ENCODE results near the gene DYNC1I2.
"Not testable (repeated sequence)": the region's sequence is repeated elsewhere in the genome, so short reads cannot be mapped to it uniquely, and the experiment has no call there.

Gene DYNC1I2

DNA sequence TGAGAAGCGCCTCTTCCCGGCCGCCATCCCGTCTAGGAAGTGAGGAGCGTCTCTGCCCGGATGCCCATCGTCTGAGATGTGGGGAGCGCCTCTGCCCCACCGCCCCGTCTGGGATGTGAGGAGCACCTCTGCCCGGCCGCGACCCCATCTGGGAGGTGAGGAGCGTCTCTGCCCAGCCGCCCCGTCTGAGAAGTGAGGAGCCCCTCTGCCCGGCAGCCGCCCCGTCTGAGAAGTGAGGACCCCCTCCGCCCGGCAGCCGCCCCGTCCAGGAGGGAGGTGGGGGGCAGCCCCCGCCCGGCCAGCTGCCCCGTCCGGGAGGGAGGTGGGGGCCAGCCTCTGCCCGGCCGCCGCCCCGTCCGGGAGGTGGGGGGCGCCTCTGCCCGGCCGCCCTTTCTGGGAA lies 87.3 kb downstream of the DYNC1I2 start:
- not testable (repeated sequence) for DNase-seq (ENCODE audit: low read depth, low spot score)

DNA sequence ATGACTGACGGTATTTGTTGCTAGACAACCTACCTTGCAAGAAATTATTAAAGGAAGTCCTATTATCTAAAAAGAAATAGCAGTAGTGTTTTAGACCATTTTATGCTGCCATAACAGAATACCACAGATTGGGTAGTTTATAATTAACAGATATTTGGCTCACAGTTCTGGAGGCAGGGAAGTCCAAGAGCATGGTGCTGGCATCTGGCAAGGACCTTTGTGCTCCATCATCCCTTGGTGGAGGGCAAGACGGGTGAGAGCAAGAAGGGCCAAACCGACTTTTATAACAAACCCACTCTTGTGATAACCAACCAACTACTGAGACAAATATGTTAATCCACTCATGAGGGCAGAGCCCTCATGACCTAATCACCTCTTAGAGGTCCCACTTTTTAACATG lies 91.2 kb downstream of the DYNC1I2 start:
- no peak for DNase-seq (ENCODE audit: low read depth, low spot score)

DNA sequence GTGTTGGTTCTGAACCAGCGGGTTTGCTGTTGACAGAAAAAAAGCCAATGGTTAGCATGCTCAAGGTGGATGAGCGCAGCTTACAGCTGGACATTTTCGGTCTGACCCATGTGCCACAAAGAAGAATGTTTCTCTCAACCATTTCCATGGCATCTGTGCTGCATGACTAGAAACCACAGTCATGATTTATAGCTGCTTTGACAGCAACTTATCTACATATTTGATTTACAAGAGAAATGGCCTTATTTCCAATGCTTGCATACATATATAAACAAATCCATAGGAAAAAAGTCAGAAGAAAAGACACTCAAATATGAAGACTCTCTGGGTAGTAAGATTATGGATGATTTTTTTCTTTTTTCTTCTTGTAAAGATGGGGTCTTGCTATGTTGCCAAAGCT lies 98.2 kb downstream of the DYNC1I2 start:
- DNase-seq (ENCODE audit: low read depth, low spot score): no peak

DNA sequence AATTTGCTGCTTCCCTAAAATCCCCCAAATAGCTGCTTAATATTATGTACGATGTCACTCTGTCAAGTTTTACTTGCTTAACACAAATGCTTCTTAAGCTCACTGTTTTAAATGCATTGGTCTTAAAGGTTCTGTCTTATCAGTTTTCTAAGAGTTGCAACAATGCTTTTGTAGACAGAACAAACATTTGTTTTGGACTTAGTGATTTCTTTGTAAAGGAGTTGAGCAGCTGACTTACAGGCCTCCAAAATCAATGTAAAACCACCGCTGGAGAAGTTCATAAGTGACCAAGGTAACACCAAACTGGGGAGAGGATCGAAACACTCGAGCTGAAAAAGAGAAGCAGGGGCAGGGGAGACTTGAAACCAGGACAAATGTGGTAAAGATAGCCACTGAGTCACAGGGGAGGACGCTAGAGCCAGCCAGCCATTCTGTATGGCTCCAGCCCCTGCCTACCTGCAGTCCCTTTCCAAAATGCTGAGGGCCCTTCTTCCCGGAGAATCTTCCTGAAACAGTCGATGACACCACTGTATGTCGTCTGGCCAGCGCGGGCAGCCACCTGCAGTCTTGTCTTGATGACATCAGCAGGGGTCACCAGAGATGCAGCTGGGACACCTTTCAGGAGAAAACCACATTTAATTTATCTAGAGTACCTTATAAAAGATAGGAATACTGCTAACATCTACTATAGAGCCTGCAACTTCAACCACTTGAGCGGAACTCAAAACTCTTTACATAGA lies 100.2 kb downstream of the DYNC1I2 start:
- no peak for DNase-seq (ENCODE audit: low read depth, low spot score)

DNA sequence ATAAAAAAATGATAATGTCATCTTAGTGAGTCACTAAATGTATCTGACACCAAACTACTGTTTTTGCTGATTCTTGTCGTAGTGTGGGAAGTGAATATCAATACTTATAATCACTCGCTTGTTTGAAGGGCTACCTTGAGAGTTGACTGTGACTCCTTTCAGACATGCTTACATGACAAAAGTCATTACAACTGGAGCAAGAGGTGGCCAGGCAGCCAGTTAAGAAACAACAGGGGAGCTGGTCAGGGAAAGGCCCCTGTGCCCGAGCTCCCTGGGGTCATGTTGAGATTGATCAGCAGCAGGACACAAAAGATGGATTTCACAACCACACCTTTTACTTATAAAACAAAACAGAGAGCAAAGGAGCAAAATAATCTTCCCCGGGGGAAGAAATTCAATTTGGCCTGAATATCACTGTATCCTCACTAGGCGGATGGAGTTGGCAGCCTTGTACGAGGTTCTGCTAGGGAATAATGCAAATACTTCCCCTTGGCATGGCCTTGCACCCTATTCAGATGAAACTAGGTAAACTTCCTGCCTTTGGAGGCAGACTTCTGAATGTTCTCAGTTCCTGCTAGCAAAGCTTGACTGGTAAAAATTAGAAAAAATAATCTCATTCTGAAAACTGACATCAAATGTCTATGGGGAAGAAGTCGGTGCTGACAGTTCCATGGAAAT lies 101.2 kb downstream of the DYNC1I2 start:
- no peak for DNase-seq (ENCODE audit: low read depth, low spot score)

DNA sequence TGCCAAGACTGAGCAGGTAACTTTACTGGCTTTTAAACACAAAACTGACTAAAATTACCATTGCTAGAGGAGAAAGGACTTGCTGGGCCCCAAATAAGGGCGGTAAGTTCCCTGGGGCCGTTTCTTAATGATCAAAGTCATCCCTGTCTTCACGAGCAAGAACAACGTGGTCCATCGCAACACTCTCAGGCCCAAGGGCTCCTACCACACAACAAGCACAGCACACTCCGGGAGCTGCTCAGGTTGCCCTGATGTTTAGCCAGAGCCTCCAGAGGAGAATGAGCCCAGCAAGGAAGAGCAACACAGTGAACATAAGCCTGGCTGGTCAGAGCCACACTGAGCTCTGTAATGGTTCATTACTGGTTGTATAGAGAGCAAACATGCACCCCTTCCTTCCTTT lies 102.7 kb downstream of the DYNC1I2 start:
- no peak for DNase-seq (ENCODE audit: low read depth, low spot score)

DNA sequence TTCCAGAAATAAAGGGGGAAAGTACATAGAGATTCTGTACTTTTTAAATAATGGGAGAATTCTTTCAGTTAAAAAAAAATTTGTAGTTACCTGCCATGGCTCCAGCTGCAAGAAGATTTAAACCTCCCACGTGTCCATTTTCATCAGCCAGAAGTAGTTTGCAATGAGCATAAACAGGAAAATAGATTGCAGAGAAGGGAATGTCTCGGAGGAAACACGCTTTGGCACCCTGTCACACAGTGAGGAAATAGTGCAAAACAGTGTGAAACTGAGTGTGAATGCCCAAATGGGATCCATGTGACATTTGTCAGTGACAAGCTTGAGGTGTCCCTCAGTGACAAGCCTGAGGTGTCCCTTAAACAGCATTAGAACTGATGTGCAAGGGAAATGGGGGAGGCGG lies 104.1 kb downstream of the DYNC1I2 start:
- no peak for DNase-seq (ENCODE audit: low read depth, low spot score)

DNA sequence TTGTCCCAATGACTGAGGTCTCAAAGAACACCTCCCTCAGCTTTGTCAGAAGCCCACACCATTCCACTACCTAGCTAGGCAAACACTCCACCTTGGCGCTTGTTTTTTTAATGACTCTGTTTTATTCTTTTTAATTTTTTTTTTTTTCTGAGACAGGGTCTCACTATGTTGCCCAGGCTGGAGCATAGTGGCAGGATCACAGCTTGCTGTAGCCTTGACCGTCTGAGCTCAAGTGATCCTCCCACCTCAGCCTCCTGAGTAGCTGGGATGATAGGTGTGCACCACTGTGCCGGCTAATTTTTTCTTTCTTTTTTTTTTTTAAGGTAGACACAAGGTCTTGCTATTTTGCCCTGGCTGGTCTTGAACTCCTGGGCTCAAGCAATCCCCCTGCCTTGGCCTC lies 104.9 kb downstream of the DYNC1I2 start:
- DNase-seq (ENCODE audit: low read depth, low spot score): no peak

DNA sequence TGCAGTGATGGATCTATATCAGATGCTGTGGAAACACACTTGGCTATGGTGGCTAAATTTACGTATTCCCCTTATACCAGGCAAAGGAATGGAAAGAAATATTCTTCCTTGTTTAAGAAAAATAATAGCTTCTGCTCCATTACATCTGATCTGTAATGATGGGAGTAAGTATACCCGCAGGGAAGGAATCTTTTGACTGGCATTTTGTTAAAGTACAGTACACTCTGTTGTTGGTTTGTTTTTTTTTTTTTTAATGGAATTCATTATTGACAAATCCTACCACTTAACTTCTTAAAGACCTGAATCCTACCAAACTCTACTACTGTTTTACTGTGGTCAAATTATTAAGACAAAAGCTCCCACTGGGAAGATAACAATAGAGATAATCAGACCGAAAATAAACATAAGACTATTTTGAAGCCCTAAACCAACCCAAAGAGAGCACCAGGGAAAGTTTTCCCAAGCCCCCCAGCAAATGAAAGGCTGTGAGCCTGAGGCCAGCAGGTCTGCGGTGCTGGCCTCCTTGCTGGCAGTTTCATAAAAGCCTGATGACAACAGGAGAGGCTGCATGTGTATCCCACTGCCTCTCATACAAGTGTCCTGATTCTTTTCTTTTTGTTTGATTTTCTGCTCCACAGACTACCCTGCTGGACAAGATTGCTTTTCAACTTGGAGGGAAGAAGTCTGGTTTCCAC lies 105.8 kb downstream of the DYNC1I2 start:
- no peak for DNase-seq (ENCODE audit: low read depth, low spot score)

DNA sequence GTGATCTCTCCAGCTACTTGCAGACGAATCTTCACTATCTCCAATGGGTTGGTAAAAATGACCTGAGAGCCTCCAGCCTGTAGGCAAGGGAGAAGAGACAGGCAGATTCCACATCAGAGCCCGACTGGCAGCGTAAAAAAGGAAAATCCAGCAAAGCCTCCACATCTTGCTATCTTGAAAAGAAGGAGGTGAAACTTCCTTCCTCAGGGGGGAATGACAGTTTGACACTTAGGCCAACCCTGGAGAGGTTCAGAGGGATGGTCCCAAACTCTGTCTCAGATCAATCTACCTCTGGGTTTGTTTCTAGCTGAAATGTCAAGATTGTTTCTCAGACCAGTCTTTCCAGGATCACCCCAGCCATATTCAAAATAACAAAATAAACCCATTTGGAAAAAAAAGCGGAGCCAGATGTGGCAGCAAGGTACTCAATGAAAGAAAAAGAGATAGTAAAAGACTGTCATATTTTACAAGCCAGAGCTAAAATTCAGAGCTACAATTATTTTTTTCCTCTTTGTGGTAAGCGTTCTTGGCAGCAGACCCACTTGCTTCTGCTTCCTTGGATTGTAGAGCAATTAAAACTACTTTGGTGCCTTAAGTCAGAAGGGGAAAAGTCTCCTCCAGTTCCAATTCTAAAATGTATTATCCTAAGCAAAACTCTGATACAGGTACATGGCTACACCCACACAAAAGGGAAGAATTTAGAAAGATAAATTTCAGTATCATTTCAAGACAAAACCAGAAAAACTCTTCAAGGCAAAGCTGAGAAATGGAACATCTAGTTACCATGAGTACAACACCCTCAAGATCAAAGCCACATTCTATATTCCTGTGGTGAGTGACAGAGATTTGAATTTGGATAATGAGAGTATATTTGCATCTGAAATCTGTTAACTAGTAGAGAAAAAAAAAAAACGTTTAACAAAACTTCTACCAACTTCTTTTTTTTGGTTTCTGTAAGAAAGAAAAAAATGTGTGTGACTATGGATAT lies 106.7 kb downstream of the DYNC1I2 start:
- no peak for DNase-seq (ENCODE audit: low read depth, low spot score)

DNA sequence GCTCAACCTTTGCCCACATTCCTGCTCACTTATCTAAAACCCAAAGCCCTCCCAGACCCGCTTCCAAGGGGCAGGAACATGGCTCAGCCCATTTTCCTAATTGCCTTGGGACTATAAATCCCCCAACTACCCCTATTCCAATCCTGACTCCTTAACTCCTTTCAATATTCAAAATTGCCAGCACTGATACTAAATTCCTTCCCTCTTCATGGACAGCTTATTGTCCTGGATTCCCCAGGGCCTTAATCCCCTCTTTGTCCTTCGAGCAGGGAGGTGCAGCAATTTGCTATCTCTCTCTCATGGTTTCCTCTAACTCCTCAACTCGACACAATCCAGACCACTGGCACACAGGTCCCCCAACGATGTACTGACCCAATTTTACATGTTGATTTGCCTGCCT lies 107.6 kb downstream of the DYNC1I2 start:
- DNase-seq (ENCODE audit: low read depth, low spot score): no peak

Measured in smooth muscle cell of the brain vasculature (primary cell).